IPS DF 4.7 (cell line): ENCODE data around the gene IRGC.
A peak's percentile ranks its signal among the peaks of the same experiment; 100 is the strongest.

Experiments used
- DNase-seq: peaks from one replicate; pipeline ENCODE4 v3.0.0-alpha.2; 2013; ENCODE audit warnings: low spot score; ENCODE audit errors: extremely low read depth

The IRGC gene

DNA sequence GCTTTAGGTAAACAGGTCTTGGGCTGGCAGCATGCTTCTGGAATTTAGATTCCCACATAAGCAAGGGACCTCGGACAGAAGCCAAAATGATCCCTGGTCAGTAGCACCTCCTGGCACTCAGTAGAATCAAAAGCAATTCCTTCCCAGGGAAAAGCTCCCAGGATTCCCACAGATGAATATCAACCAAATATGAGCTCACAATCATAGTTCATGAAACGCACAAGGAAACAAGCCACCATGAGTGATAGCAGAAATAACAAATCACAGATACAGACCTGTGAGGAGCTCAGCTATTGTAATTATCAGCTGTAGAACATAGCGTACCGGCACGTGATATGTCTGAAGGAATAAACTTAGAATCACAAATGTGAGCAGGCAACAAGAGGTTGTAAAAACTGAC lies 24.1 kb upstream of the IRGC start:
- no peak for DNase-seq

- DNase-seq, result no peak
Observed at GRCh38 chr19:43692385-43692784, 23.5 kb upstream of the IRGC start.

GRCh38 chr19:43692877-43693276 lies 23.0 kb upstream of the IRGC start:
- DNase-seq, result no peak

DNA sequence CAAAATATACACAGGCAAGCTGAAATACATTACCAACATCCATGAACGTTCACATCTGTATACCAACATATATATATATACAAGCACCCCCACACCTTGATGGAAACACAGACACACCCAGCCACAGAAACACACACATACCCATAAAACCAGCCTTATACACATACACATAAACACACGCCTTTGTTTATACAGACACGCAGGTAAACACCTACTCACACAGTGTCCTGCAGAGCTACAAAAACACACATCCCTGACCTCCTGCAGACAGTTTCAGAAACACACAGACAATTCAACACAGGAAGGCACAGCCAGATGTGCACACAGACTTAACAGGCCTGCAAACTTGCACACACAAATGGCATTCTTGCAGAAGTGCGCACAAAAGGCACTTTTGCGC lies 21.3 kb upstream of the IRGC start:
- no peak for DNase-seq

- DNase-seq, result no peak
Observed at GRCh38 chr19:43695985-43696704, 19.7 kb upstream of the IRGC start.

DNA sequence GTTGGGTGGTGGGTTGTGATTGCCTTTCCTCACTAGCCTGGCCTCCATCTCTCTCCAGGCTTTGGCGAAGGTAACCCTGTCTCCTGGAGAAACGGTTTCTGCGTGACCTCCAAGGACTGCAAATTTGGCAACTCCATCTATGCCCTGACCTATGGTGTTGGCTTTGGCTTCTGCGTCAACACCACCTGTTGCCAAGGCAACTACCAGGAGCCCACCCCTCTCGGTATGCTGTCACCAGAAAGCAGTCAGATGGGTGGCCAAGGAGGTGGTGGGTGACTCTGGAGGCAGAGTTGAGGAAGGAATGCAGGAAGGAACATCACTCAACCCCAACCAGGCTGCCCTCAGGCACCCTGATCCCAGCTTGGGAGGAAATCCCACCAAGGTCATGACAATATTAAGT lies 18.6 kb upstream of the IRGC start:
- DNase-seq, result no peak

DNA sequence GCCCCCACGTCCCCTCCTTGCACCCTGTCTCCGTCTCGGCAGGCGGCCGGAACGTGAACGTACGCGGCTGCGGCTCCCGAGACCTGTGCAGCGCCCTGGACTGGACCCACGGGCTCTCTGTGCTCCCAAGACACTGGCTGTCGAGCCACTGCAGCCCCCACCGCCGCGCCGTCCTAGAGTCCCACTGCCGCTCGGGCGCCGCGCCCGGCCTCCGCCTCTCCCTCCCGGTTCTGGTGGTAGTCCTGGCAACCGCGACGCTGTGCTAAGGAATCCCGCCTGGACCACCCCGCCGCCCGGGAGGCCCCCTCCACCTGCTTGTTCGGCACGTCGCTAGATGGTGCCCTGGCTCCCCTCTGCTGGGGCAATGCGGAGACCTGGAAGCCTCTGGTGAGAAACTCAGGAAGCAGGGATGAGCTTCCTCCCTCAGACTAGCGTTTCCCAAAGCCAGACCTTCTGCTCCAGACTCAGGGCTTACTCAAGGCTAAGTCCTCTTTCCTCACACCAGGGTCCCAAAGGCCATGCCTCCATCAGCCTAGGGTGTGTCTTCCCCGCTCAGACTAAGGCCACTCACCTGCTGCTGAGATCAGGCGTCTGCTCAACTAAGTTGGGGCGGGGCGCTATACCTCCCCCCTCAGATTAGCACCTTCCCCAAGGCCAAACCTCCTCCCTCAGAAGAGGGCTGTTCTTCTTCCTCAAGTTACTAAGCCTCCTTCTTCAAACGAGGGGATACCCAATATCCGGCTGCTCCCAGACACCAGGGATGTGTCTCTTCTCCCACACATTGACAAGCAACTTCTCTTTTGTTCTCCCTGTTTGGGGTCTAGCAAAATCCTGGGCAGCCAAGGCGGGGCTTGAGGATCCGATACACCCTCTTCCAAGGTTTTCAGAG lies 16.1 kb upstream of the IRGC start:
- DNase-seq, result peak; percentile 19

DNA sequence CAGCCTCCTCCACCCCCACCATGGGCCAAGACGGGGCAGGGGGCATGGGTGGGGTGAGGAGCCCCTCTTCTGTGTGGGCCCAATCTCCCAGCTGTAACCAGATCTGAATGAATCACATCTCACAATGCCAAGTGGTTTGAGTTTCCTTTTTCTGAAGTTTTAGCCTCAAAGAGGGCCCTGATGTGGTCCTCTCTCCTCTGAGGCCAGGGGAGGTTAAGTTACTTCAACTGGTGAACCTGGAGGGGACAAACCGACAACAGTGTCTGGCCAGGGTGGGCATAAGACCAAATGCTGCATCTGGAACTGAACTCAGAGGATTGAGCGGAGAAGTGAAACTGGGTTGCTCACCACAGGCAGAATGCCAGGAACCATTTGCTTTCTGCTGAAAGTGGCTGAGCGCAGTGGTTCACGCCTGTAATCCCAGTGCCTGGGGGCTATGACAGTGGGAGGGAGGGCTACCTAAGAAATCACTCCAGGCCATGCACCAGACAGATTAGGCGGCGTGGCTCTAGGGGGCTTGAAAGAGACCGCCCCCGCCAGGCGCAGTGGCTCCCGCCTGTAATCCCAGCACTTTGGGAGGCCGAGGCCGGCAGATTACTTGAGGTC lies 15.4 kb upstream of the IRGC start:
- no peak for DNase-seq

DNA sequence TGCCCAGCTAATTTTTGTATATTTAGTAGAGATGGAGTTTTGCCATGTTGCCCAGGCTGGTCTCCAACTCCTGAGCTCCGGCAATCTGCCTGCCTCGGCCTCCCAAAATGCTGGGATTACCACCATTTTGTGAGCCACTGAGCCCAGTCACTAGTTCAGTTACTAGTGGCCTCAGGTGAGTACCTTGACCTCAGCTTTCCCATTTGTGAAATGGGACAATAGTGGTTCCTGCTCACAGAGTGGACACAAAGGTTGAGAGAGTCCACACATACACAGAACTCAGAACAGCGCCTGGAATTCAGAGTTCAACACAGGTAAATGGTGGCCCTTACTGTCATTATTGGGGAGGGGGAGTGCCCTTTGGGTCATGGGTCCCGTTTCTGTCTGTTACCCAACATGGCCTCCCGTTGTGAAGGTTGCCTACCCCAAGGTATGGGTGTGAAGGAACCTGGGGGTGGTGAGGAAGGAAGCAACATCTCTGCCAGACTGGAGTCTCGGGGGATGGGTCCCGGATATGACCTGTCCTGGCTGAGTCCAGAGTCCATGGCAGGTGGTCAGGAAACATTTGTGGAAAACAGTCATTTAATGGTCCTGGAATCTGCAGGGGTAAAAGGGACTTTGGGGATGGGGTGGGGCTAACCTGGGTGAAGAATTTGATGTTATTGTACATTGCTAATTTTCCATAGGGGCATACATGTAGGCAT lies 11.7 kb upstream of the IRGC start:
- no peak for DNase-seq

- DNase-seq, result no peak
Observed at GRCh38 chr19:43705729-43706128, 10.1 kb upstream of the IRGC start.

DNA sequence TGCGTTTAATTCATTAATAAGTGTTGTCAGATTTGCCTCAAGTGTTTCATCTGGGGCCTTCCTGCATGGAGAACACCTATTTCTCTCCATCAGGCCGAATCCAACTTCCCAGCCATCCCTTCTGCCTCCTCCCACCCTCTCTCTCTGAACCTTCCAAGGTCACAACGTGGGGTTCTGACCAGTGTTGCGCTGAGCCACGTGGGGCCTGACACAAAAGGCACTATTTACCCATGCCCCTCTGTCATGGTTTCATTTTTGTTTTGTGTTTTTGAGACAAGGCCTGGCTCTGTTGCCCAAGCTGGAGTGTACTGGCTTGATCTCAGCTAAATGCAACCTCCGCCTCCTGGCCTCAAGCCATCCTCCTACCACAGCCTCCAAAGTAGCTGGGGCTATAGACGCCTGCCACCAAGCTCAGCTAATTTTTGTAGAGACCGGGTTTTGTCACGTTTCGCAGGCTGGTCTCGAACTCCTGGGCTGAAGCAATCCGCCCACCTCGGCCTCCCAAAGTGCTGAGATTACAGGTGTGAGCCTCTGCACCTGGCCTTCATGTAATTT lies 8.6 kb upstream of the IRGC start:
- DNase-seq, result no peak

- DNase-seq, result no peak
Observed at GRCh38 chr19:43708716-43709115, 7.2 kb upstream of the IRGC start.

DNA sequence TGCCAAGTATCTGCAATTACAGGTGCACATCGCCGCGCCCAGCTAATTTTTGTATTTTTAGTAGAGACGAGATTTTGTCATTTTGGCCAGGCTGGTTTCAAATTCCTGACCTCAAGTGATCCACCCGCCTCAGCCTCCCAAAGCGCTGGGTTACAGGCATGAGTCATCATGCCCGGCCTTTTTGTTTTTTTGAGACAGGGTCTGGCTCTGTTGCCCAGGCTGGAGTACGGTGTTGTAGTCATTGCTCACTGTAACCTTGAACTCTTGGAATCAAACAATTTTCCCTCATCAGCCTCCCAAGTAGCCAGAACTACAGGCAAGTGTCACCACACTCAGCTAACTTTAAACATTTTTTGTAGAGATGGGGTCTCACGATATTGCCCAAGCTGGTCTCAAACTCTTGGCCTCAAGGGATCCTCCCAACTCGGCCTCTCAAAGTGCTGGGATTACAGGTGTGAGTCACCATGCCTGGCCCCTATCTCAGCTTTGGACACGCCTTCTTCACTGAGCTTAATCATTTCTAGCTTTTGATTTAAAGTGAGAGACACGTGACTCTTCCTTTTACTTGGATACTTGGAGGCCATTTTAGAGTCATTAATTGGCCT lies 4.0 kb upstream of the IRGC start:
- DNase-seq, result no peak

GRCh38 chr19:43713208-43713607 lies 2.7 kb upstream of the IRGC start:
- no peak for DNase-seq

- DNase-seq, result no peak
Observed at GRCh38 chr19:43718627-43719377, 2.9 kb downstream of the IRGC start.

- DNase-seq, result no peak
Observed at GRCh38 chr19:43719378-43719868, 3.5 kb downstream of the IRGC start.

GRCh38 chr19:43719918-43720317 lies 4.0 kb downstream of the IRGC start:
- no peak for DNase-seq

DNA sequence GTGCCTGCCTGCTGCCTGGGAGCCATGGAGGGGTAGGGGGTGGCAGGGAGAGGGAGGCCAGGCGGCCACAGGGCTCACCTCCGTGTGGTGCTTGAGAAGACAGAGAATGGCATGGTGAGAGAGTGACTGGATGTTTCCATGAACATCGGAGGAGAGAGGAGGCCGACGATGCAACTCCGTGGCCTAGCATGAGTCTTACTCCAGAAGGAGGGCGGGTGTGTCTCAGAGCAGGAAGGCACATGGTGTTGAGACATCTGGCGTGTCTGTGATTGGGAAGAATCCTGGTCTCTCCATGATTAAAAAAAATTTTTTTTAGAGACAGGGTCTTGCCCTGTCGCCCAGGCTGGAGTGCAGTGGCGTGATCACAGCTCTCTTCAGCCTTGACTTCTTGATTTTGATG lies 5.1 kb downstream of the IRGC start:
- no peak for DNase-seq

DNA sequence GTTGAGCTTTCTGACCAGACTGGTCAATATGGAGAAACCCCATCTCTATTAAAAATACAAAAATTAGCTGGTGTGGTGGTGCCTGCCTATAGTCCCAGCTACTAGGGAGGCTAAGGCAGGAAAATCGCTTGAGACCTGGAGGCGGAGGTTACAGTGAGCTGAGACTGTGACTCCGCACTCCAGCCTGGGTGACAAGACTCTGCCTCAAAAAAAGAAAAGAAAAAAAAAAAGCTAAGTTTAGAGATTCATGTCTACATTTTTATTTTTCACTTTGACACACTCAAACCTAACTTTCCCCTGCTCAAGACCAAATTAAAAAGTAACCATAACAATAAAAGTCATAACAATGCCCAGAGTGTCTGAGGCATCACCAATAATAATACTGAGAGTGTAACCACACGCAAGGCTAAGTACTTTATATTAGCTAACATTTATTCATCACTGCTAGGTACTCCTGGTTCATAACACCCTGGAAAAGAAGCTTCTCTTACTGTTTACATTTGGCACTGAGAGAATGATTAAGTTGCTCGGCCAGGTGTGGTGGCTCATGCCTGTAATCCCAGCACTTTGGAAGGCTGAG lies 5.7 kb downstream of the IRGC start:
- no peak for DNase-seq

DNA sequence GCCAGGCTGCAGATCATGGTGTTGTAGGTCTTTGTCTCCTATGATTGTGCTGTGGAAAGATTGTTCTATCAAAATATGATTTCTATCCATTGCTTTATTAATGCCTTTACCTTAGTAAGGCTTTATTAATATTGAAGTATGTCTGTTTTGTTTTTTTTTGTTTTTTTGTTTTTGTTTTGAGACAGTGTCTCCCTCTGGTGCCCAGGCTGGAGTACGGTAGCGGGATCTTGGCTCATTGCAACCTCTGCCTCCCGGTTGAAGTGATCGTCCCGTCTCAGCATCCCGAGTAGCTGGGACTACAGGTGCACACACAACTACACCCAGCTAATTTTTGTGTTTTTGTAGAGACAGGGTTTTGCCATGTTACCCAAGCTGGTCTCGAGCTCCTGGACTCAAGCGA lies 7.7 kb downstream of the IRGC start:
- DNase-seq, result no peak
